GM19023 (cell line): ENCODE measurements around the gene SGPL1.
"Not testable (repeated sequence)": the region's sequence is repeated elsewhere in the genome, so short reads cannot be mapped to it uniquely, and the experiment has no call there.

Experiments used
- ATAC-seq: cut with Tn5 transposase; IDR thresholded peaks from one replicate; pipeline ENCODE4 v1.9.1; 2021; ENCODE audit warnings: mild to moderate bottlenecking, moderate library complexity; ENCODE audit not compliant: unreplicated experiment

The SGPL1 gene

DNA sequence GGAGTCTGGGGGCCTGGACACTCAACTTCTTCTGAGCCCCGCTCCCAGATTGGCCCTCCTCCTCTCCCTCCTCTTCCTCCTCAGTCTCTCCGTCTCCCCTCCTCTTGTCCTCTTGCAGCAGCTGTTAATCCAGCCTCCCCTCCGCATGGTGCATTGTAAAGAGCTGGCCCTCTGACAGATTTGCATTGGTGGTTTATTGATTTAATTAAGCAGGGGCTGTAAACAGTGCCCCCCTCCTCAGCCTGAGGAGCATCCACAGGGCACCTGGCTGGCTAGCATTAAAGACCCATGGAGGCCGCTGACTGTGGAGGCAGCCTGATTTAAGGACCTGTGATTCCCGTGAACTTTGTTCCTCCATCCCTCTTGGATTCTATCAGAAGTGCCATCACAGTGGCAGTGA lies 101.5 kb downstream of the SGPL1 start:
- ATAC-seq, result no peak

DNA sequence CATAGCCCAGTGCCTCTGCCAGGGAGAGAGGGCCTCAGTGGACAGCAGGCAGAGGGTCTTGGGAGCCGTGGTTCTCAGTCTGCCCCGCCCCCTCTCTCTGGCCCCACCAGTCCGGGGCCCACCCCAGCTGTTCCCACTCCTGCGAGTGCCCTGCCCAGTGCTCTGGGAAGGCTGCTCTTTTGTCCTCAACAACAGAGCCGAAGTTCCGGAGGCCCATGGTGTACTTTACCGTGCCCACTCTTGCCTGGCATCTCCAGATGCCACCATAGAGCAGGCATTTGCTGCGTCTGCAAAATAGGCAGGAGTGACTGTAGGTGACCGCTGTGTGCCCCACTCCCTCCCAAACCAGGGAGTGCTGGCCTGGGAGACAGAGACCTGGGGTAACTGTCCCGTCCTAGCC lies 101.9 kb downstream of the SGPL1 start:
- ATAC-seq, result no peak

DNA sequence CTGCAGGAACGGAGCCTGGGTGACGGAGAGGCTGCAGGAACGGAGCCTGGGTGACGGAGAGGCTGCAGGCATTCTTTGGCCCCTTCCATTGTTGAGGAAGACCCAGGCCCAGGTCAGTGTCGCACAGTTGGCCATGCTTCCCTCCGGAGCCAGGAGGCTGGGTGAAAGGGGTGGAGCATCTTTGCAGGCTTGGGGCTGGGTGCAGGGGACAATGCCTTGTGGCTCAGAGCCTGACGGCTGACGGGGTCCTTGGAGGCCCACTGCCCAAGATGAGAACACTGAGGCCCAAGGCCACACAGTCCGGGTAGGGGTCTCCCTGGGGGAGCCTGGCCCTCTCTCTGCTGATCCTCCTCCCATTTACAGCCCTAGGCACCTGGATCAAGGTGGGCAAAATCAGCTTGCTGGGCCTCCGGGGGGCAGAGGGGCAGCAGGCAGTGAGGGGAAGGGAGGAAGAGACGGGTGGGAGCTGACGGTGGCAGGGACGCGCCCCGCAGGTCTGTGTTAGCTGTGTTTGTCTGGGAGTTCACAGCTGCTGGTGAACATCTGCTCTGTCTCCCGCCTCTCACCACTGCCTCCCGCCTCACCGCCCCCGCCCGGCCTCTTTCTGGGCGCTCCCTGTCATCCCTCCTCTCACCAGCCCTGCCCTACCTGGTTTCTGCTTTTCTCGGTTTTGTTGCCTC lies 103.2 kb downstream of the SGPL1 start:
- no peak for ATAC-seq

DNA sequence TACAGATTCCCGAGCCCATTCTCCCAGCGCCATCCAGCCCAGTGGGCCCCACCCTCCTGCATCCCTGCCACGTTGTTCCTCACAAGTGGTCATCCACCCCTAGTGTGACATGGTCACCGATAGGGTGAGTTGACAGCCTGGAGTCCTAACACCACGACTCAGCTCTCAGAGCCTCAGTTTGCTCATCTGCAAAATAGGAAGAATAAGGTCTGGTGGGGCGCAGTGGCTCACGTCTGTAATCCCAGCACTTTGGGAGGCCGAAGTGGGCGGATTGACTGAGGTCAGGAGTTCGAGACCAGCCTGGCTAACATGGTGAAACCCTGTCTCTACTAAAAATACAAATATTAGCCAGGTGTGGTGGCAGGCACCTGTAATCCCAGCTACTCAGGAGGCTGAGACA lies 104.2 kb downstream of the SGPL1 start:
- ATAC-seq, result not testable (repeated sequence)

DNA sequence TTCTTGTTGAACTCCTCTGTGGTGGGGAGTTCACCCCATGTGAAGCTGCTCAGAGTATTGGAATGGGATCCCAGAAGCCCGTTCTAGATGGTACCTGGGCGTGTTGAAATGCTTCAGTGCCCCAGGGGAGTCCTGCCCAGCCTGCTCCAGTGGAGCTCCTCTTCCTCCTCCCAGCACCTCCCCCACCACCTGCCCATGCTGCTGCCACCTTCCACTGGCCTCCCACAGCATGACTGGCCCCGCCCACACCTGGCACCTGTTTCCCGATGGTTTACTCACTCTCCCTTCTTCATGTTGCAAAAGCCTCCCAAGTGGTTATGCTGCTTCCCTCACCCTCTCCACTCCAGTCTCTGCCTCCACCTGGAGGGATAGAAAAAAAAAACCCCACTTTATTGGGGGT lies 104.8 kb downstream of the SGPL1 start:
- ATAC-seq, result no peak

DNA sequence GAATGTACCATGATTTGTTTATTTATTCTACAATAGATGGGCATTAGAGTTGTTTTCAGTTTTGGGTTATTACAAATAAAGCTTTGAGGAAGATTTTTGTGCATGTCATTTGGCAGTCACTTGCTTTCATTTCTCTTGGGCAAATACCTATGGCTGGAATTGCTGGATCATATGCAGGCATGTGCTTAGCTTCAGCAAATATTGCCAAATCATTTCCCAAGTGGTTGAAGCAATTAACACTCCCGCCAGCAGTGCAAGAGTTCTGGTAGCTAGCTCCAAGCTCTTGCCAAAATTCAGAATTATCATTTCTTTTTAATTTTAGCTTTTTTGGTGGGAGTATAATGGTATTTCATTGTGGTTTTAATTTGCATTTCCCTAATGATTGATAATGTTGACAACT lies 105.5 kb downstream of the SGPL1 start:
- no peak for ATAC-seq

DNA sequence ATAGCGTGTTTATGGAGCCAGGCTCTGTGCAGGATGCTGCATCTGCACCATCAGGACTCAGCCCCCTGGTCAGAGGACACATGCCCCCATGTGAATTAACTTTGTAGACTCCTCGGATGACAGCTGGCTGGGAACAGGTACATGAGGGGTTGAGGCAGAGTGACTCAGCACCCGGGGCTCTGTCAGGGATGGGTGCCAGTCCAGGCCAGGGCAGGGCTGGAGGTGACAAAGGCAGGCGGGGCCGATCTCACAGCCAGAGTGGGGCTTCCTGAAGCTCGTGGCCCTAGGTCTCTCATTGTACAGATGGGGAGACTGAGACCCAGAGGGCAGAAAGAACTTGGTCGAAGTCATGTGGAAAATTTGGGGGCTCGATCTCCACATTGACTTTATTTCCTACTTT lies 107.9 kb downstream of the SGPL1 start:
- ATAC-seq, result no peak

DNA sequence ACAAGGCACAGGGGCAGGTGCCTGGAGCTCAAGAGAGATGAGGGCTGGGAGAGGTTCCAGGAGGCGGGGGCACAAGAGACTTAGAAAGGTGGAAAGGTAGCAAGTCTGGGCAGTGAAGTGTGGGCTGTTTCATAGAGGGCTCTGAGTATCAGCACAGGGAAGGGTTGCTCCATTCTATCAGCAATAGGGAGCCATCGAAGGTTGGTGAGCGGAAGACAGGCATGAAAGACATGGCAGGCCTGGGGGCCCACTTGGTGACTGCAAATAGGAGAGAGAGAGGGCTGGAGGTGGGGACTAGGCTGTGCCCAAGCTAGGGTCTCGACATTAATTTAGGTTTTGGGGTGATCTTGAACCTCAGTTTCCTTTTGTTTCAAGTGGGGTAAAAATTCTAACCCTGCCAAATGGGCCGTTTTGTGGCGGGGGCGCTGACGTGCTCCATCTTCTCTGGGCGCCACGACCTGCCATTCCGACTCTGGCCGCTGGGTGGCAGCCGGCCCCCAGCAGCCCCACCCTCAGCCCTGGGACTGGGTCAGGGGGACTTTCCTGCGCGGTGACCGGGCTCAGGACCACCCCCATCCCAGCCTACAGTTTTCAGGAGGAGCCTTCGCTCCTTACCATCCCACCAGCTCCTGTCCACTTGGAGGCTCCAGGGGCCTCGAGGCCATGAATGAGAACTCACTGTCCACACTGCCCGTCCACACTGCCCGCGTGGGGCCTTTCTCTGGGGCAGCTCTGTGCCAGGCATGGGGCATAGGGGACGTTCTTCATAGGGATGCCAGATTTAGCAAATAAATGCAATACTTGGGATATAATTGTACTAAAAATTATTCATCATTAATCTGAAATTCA lies 109.9 kb downstream of the SGPL1 start:
- no peak for ATAC-seq

DNA sequence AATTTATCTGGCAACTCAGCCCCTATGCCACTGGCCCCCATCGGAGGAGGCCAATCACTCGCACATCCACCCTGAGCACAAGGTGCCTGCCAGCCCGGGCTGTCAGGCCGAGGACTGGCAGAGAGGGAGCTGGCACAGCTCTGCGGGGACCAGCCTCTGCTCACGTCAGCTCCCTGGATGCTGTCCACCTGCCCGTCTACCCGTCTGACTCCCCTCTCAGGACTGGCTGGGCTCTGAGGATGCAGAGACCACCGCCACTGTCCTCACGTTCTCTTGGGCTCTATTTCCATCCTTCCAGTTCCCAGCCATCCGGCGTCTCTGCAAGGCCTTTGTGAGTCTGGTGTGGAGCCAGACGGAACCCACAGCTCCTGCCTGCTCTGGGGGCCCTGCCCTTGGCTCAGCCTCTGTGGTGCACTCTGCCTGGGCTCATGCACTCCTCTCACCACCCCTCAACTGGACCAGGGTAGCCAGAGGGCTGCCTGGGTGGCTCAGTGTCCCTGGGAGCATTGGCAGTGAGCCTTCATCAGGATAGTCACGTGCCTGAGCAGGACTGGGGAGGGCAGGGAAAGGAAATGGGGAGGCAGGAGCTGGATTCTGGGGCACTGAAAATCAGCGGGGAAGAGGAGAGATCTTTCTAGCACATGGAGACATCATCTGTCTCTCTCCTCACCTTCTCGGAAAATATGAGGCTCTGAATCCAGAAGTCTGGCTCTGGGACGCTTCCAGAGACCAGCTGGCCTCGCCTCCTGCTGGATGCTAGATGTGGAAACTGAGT lies 110.7 kb downstream of the SGPL1 start:
- ATAC-seq, result no peak

DNA sequence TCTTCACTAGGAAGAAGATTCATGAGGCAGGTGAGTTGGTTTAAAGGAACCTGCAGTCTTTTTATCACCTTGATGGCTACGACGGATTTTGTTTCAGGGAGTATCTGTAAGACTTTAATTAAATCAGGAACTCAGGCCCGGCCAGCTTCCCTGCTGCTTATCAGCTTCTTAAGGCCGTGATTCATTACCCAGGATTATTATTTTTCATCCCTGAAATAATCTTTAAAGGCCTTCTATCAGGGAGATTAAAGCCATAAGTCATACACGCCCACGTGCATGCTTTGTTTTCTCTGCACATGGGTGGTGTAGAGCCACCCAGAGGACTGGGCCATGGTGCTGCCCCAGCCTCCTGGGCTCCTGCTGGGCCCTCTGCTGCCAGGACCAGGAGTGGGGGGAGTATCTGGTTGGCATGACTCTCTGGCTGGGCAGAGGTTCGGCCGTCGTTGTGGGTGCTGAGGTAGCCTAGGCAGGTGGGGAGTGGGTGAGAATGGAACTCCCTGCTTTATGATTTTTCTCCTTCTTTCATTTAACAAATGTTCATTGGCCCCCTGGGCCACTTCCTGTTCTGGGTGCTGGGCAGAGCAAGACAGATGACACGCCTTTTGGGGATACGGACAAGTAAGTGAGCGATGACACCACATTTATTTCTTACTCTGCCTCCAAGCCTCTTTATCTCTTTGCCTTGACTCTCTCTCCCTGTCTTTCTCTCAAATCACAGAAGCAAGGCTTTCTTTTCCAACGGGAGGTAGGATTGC lies 111.6 kb downstream of the SGPL1 start:
- no peak for ATAC-seq

DNA sequence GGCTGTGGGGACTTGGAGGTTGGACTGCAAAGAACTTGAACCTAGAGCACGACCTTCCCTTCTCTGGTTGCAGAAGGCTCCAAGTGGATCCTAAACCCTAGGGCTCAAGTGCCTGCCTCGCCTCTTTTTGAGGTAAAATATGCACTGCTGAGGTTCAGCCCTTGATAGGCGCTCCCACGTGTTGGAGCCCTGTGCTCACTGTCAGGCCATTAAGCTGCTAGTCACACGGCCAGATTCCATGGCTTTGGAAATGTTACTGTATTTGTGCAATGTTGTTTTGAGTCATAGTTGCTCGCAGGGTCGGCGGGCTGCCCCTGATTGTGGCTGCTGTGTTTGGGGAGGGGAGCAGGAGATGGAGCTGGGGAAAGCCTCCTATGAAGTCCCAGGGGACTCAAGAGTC lies 112.4 kb downstream of the SGPL1 start:
- no peak for ATAC-seq

DNA sequence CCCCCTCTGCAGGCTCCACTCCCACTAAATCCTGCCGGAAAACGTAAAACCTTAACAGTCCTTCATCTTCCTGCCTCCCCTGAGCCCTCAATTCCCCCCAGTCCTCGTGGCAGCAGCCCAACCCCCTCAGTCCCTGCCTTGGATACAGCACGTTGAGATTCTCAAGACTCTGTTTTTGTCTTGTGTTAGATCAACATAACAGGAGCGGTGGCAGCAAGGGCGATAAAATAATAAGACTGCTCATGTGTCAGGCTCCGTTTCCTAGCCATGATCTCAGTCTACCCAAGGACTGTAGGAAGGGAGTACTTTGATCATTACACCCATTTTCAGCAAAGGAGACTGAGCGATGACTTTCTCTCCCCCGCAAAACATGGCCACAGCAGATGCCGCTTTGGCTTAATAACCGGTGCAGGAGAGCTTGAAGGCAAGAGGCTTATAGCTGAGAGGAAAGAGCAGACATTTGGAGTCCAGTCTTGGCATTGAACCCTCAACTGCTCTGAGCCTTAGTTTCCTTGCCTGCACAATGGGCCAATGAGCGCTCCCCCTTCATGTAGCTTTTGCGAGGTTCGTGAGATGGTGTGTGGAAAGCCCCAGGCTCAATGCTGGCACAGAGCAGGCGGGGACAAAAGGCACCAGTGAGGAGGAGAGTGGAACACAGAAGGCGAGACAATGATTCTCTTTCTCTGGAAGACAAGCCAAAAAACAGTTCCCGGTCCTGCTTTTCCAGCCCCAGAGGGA lies 114.7 kb downstream of the SGPL1 start:
- ATAC-seq, result no peak
